ENCODE results near the gene DDIT4L.

DDIT4L gene

GRCh38 chr4:100166297-100167039 lies 23.8 kb downstream of the DDIT4L start:
- no peak for TF ChIP-seq FOXP2 (optimal IDR thresholded peaks at IDR 0.05; ENCODE audit: borderline replicate concordance, extremely low read depth, extremely low read length, insufficient read depth)

DNA sequence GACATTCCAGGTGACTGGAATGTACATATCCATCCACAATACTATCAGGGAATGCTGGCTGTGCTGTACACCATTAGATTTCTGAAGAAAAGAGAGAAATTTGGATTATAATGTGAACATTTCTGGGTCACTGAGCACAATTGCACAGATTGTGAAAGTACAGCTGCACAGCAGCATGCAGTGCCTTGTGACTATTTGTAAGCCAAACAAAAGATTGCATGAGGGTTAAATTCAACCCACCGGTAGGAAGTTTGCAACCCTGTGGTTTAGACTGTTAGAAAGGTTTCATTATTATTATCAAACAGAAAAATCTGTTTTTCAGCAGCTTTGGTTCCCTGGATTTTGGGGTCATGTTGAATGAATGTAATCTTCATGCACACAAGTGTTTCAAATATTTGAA lies 24.5 kb downstream of the DDIT4L start:
- no peak for TF ChIP-seq TAF1 (IDR thresholded peaks at IDR 0.05; ENCODE audit: borderline replicate concordance, insufficient read depth, low read length)
- TF ChIP-seq SIN3A (IDR thresholded peaks at IDR 0.05; ENCODE audit: borderline replicate concordance, insufficient read depth, low read length): no peak
- no peak for TF ChIP-seq POLR2AphosphoS5 (IDR thresholded peaks at IDR 0.05; ENCODE audit: low read depth, low read length)
- TF ChIP-seq, protein P1, sequence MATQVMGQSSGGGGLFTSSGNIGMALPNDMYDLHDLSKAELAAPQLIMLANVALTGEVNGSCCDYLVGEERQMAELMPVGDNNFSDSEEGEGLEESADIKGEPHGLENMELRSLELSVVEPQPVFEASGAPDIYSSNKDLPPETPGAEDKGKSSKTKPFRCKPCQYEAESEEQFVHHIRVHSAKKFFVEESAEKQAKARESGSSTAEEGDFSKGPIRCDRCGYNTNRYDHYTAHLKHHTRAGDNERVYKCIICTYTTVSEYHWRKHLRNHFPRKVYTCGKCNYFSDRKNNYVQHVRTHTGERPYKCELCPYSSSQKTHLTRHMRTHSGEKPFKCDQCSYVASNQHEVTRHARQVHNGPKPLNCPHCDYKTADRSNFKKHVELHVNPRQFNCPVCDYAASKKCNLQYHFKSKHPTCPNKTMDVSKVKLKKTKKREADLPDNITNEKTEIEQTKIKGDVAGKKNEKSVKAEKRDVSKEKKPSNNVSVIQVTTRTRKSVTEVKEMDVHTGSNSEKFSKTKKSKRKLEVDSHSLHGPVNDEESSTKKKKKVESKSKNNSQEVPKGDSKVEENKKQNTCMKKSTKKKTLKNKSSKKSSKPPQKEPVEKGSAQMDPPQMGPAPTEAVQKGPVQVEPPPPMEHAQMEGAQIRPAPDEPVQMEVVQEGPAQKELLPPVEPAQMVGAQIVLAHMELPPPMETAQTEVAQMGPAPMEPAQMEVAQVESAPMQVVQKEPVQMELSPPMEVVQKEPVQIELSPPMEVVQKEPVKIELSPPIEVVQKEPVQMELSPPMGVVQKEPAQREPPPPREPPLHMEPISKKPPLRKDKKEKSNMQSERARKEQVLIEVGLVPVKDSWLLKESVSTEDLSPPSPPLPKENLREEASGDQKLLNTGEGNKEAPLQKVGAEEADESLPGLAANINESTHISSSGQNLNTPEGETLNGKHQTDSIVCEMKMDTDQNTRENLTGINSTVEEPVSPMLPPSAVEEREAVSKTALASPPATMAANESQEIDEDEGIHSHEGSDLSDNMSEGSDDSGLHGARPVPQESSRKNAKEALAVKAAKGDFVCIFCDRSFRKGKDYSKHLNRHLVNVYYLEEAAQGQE (IDR thresholded peaks at IDR 0.05; ENCODE audit: insufficient read depth in 1 of 2, low read depth in 2 of 2, low read length in 2 of 2): no peak

GRCh38 chr4:100164808-100165760 lies 25.2 kb downstream of the DDIT4L start:
- TF ChIP-seq SIN3A (IDR thresholded peaks at IDR 0.05; ENCODE audit: borderline replicate concordance, insufficient read depth, low read length) (no peak), TAF1 (IDR thresholded peaks at IDR 0.05; ENCODE audit: borderline replicate concordance, insufficient read depth, low read length) (no peak), POLR2AphosphoS5 (IDR thresholded peaks at IDR 0.05; ENCODE audit: low read depth, low read length) (no peak), FOXP2 (optimal IDR thresholded peaks at IDR 0.05; ENCODE audit: borderline replicate concordance, extremely low read depth, extremely low read length, insufficient read depth) (no peak)
- TF ChIP-seq, protein P1 (IDR thresholded peaks at IDR 0.05; ENCODE audit: insufficient read depth in 1 of 2, low read depth in 2 of 2, low read length in 2 of 2): no peak

DNA sequence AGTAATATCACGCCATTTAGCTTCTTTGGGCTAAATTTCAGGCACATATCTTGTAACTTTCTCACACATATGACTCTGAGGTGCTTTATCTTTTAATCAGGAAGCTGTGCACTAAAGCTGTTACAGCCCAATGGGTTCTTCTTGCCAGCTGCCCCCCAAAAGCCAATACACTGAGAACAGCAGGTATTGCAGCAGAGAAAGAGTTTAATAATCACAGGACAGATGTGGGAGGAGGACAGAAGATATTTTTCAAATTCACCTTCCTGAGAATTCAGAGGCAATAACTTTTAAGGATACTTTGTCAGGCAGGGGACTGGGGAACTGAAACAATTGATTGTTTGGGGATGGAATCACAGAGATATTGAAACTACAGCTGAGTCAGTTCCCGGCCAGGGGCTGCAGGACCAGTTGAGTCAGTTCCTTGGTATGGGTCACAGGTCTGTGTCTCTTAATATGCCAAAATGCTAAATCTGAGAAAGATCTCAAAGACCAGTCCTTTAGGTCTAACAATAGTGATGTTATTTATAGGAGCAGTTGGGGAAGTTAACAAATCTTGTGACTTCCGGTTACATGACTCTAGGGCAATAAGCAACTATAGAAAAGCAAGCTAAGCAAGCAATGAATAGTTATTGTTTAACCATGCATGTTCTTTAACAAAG lies 28.1 kb downstream of the DDIT4L start:
- TF ChIP-seq, protein P1 (IDR thresholded peaks at IDR 0.05; ENCODE audit: insufficient read depth in 1 of 2, low read depth in 2 of 2, low read length in 2 of 2): no peak
- TF ChIP-seq POLR2AphosphoS5 (IDR thresholded peaks at IDR 0.05; ENCODE audit: low read depth, low read length) (no peak), TAF1 (IDR thresholded peaks at IDR 0.05; ENCODE audit: borderline replicate concordance, insufficient read depth, low read length) (no peak), FOXP2 (optimal IDR thresholded peaks at IDR 0.05; ENCODE audit: borderline replicate concordance, extremely low read depth, extremely low read length, insufficient read depth) (no peak), SIN3A (IDR thresholded peaks at IDR 0.05; ENCODE audit: borderline replicate concordance, insufficient read depth, low read length) (no peak)

GRCh38 chr4:100149190-100149589 lies 41.1 kb downstream of the DDIT4L start:
- no peak for TF ChIP-seq POLR2AphosphoS5 (IDR thresholded peaks at IDR 0.05; ENCODE audit: low read depth, low read length)

Measured in PFSK-1 (cell line).